ENCODE measurements around the gene MMEL1. TPM values are rescaled to one million over a fixed set of nuclear protein-coding genes. Genes with fewer than 3 reads are reported as not detected.

The MMEL1 gene
- total RNA-seq, 1 donor from 2014 or later, result not detected

DNA sequence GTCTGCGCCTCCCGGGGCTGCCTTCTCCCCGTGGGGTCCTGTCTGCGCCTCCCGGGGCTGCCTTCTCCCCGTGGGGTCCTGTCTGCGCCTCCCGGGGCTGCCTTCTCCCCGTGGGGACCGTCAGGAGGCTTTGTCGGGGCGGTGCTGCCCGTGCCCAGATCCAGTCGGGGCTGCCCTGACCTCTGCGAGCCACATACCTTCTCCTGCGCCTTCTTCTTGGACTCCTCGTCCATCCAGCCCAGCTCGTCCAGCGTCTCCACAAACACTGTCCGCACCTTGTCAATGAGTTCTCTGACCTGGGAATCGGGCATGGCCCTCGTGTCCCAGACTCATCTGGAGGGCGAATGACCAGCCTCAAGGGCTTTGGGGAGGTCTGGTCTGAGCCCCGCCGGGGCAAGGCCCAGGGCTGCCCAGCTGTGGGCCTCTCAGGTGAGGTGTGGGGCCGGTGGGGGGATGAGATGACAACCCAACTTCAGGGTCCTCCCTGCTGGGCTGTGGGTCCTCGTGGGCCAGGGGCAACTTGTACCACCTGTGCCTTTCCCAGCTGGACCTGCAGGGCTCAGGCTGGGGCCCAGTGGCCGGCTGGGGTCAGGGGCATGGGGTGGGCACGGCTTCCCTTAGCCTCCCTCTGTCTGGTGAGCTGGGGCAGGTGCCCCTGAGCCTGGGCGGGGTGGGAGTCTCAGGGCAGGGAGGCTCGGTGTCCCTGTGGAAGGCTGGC lies 36.8 kb downstream of the MMEL1 start:
- intact Hi-C loops (cut with micrococcal nuclease), result no loop called here
- ATAC-seq, result no peak
- DNase-seq, result no peak

DNA sequence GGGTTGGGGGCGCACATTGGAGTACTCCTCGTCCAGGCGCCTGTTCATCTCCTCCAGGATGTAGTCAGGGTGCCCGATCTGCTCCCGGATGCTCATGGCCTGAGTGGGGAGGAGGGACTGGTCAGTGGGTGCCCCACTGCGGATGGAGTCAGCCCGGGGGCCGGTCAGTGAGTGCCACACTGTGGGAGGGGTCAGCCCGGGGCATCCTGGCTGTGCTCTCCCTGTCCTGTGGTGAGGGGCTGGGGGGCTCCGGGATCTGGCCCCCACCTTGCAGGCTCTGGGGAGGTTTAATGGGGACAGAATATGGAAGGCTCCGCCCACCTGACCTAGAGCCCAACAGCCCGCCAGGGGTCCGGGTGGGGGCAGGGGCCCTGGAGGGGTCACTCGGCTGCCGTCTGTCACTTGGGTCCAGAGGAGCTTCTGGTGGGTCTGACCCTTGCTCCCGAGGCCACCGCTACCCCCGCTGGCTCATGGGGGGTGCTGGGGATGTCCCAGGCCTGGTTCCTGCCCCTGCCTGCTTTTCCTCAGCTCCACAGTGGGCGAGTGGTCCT lies 37.5 kb downstream of the MMEL1 start:
- intact Hi-C loops (cut with micrococcal nuclease), result no loop called here
- no peak for DNase-seq
- no peak for ATAC-seq

DNA sequence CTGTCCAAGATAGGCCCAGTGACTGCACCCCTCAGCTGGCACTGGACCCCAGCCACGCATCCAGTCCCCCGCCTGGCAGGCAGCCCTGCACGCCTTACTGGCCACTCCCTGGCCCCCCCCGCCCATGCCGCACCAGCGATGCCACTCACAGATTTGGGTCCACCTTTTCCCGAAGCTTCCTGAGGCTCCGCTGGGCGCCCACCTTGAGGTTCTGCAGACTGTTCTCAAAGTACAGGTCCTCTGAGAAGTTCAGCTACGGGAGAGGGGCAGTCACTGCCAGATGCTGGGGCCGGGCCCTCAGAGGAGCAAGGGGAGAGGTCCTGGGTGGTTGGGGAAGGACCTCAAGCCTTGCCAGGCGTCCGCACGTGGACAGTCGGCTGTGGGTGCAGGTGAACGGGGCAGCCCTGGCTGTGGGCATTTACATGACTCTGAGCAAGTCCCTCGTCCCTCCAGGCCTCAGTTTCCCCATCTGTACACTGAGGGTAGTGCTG lies 38.1 kb downstream of the MMEL1 start:
- intact Hi-C loops (cut with micrococcal nuclease), result no loop called here
- DNase-seq, result no peak
- no peak for ATAC-seq

DNA sequence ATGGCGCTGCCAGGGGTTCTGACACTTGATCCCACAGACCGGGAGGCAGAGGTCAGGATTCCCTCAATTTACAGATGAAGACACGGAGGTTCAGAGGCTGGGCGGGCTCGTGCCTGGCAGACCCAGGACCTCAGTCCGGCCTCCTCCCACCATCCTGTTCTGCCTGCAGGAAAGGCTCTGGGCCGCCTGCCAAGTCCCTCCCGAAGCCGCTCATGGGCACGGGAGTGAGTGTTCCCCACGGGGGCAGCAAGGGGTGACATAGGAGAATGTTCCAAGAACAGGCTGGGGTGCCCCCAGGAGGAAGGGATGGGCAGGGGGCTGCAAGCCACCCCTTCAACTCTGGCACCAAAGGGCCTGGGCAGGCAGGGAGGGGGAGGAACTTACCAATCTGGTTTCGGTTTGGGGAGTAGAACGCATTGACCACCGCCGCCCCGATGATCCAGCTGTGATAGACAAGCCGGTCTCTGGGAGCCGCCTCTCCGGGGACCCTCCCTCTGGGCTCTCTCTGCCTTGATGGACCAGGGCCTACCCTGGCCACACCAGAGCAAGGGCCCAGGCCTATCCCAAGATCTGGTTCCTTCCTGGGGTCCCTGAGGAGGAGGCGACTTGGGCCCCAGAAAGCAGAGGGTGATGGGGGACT lies 38.7 kb downstream of the MMEL1 start:
- intact Hi-C loops (cut with micrococcal nuclease), result no loop called here
- peak; percentile 39 for ATAC-seq
- peak; percentile 80 for DNase-seq

DNA sequence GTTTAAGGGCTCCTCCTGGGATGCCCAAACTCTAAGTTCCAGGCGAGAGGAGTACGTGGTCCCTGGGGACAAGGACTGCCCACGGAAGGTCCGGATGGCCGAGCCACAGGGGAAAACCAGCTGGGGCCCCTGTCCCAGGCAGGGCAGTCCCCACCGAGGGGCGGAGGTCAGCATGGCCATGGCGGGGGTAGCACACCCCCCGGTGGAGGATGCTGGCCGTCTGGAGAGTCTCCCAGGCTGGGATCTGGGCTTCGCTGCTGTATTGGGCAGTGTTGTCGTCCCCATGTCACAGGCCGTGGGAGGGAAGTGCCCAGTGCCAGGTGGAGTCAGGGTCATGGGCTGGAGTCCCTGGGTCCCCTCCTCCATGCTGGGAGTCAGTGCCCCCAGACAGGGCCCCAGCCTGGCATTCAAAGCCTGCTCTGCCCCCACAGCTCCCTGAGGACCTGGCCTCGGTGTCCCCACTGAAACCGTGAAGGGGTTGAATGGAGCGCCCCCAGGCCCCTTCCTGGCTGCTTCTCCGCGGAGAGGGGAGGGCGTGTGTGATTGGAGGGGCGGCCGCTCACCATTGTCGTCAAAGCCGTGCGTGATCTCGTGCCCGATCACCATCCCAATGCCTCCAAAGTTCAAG lies 39.5 kb downstream of the MMEL1 start:
- ATAC-seq, result no peak
- intact Hi-C loops (cut with micrococcal nuclease), result no loop called here
- no peak for DNase-seq

DNA sequence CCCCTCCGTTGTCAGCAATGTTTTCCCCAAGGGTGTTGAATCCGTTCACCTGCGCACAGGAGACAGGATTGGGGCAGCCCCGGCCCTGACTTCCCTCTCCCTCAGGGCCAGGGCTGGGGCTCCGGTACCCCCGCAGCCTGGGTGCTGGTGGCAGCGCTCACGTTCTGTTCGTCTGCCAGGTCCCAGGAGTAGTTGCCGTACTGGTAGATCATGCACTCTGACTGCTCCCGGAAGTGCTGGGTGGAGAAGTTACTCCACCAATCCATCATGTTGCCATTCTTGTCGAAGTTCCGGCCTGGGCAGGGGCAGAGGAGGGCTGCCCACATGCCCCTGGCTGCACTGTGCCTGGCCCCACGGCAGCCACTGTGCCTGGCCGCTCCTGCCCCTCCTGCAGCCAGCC lies 40.1 kb downstream of the MMEL1 start:
- ATAC-seq (no peak), DNase-seq (peak; percentile 22)
- intact Hi-C loops (cut with micrococcal nuclease), result no loop called here

DNA sequence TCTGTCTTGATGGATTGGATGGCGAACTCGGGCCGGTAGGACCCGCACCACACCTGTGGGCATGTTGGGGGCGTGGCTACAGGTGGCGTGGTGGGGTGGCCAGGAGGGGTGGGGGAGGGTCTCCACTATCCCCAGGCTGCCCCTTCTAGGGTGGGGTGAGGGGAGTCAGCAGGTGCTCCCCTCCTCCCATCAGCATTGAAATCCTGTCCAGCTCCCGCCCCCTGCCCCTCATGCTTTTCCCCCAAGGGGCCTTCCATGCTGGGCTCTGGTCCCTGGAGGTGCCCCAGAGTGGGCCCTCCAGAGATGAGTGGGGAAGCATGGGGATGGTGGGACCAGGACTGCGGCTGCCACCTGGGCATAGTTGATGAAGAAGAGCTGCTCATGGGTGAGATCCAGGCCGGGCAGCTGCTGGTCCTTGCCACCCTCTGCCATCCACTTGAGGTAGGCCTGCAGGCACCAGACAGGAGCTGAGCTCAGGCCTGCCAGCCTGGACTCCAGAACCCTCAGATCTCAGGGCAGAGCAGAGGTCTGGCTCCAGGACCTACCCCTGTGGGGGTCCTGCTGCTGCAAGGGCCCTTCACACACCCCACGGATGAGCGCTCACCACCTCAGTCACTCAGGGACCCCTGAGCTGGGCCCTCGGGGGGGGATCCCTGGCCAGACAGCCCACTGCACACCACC lies 41.1 kb downstream of the MMEL1 start:
- intact Hi-C loops (cut with micrococcal nuclease), result no loop called here
- ATAC-seq, result no peak

DNA sequence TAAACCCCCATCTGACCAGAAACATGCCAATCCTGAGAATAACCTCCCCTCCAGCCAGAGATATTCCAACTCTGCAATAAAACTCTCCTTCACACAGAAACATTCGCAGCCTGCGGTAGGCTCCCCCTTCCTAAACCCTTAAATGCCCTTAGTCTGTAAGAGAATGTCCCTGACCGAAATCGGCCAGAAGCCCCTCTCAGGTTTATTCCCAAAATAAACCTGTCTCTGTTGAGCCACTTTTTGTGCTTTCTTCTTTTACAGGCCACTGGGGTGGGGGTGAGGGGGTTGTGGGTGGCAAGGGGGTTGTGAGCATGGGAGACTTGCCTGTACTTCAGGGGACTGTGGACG lies 41.6 kb downstream of the MMEL1 start:
- ATAC-seq, result no peak
- no peak for DNase-seq
- intact Hi-C loops (cut with micrococcal nuclease), result no loop called here

More for the DNA sequence above, 41.1 kb downstream of the MMEL1 start:
- DNase-seq, result peak; percentile 24

DNA sequence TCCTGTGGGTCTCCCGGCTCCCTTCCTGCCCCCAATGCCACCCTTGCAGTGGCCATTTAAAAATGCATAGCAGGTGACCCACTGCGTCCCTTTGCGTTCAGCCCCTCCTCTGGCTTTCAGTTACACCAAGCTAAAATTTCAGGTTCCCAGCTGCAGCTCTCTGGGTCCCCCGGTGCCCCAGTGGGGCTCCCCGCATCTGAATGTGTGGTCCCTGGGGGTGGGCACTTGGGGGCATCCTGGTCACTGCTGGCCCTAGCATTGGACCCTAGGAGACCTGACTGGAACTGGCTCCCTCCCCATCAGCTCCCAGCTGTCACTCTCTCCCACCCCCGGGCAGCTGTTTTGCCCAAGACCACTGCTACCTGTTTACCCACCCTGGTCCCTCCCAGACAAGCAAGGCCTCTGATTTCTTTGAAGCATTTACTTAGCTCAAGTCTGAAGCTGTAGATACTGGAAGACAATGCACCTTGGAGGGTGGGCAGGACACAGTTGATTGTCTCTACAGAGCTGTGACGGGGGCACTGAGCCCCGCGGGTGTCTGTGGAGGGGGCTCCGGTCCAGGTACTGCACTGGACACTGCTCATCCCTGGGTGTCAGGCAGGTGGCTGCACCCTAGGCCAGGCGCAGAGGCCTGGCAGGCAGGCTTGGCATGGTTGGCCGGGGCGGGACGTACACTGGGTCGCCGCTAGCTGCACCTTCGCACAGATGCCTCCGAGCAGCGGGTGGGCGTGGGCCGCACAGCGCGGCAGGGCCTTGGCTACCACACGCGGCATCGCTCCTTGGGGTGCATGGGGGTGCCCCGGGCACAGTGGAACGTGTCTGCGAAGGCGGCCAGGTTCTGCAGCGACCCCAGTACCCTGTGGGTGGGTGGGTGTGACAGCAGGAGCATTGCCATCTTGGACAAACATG lies 42.3 kb downstream of the MMEL1 start:
- no peak for ATAC-seq
- DNase-seq, result peak; percentile 35
- intact Hi-C loops (cut with micrococcal nuclease), result no loop called here

DNA sequence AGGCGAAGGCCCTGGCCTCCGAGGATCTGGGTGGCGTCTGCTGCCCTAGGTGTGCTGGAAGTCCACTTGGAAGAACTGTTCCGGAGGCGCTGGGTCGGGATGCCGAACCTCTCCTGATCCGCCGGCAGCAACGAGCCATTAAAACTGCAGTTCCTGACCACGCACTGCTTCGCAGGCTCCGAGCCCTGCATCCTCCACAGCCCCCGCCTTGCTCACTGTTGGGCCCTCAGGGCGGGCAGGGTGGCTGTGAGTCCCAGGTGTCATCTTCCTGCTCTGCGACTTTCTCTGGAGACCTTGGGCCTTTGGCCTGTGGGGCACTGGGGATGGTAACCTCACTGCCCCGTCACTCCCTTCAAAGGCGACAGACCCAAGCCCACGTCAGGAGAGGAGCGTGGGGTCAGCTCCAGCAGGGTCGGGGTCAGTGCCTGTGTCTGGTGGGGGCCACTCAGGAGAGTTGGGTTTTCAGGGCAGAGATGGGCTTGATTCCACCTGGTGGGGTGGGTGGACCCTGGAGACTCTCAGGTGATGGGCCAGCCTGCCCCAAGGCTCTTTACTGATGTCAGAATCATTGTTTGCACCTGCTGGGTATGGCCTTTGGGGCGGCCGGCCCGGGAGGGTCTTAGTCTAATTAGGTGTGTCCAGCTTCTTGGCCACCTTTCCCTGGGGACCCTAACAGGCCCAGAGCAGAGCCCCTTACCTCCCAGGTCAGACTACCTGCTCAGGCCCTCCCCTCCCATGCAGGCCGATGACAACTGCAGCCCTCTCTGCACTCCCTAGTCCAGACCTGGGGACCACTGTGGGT lies 43.2 kb downstream of the MMEL1 start:
- intact Hi-C loops (cut with micrococcal nuclease), result no loop called here
- peak; percentile 15 for DNase-seq
- no peak for ATAC-seq

DNA sequence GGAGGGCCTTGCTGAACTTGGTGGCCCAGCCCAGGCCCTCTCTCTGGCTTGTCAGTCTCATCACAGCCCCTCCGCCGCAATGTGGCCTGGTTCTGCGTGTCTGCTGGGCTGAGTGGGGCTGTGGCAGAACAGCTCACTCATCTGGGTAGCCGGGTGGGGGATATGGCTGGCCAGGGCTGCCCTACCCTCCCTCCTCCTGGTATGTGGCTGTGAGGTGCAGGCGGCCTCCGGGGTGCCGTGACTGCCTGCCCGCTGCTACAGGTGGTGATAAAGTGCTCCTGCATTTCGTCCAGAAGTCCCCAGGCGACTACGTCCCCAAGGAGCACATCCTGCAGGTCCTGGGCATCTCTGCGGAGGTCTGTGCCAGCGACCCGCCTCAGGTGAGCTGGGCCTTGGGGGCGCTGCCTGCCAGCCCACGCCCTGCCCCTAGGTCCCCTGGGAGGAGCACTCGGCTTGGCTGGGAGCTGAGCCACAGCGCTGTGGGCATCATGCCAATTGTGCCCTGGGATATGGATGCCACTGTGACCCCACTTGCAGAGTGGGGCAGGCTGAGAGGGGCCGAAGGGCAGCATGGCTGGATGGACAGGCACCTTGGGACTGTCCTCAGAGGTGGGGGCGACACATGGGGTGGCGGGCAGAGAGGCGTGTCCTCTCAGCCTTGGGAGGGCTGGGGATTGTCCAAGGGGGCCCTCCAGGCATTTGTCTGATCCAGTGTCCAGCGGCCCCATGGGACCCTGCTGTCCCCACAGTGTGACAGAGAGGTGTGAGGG lies 44.0 kb downstream of the MMEL1 start:
- intact Hi-C loops (cut with micrococcal nuclease), result no loop called here
- DNase-seq (peak; percentile 45), ATAC-seq (no peak)

DNA sequence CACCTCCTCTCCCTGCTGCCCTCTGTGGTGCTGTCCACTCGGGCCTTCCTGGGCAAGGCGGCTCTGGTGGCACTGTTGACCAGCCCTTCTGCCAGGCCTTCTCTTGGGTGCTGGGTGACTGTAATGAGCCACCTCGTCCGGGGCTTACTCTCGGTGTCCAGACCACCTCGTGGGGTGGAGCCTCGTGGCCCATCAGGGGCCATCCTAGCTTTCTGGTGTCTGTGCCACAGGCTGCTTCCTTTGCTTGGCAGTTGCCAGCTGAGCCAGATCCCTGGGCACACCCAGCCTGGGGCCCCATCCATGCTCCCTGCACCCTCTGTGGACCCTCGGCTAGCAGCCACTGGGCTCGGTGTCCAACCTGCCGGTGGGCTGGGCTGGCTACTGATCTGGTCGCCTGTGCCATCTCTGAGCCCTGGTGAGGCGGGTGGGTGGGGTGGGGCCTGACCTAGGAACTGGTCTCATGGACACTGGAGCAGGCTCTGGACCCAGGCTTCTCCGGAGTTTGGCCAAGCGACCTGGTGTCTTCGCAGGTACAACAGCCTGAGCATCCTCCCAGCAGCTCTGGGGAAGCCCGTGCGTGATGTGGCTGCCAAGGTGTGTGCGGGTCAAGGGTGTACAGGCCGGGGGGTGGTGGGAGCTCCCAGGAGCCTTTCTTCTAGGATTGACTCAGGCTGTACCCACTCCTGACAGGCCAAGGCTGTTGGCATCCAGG lies 44.8 kb downstream of the MMEL1 start:
- intact Hi-C loops (cut with micrococcal nuclease), result no loop called here
- ATAC-seq, result no peak
- DNase-seq, result peak; percentile 33

DNA sequence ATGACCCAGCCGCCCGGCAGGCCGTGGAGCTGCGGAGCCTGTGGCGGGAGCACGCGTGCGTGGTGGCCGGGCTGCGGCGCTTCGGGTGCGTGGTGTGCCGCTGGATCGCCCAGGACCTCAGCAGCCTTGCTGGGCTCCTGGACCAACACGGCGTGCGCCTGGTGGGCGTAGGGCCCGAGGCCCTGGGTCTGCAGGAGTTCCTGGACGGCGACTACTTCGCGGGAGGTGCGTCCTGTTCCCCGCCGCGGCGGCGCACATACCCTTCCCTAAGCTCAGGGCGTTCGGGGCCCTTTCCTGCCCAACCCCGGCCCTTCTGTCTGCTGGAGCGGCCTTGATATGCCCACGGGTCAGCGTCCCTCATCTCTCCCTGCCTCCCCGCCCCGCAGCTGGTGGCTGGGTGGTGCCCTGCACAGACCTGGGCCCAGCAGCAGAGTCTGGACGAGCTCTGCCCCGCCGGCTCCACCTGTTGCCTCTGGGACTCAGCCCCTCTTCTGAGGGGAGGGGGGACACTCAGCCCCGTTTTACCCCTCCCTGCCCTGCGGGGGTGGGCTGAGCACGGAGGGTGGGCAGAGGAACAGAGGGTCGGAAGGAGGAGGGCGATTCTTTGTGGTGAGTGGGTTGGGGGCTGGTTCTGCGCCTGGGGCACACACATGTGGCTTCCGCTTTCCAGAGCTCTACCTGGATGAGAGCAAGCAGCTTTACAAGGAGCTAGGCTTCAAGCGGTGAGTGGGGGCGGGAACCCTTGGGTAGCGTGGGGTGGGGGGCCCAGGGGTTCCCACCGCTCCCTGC lies 45.6 kb downstream of the MMEL1 start:
- ATAC-seq (no peak), DNase-seq (no peak)
- intact Hi-C loops (cut with micrococcal nuclease), result no loop called here

DNA sequence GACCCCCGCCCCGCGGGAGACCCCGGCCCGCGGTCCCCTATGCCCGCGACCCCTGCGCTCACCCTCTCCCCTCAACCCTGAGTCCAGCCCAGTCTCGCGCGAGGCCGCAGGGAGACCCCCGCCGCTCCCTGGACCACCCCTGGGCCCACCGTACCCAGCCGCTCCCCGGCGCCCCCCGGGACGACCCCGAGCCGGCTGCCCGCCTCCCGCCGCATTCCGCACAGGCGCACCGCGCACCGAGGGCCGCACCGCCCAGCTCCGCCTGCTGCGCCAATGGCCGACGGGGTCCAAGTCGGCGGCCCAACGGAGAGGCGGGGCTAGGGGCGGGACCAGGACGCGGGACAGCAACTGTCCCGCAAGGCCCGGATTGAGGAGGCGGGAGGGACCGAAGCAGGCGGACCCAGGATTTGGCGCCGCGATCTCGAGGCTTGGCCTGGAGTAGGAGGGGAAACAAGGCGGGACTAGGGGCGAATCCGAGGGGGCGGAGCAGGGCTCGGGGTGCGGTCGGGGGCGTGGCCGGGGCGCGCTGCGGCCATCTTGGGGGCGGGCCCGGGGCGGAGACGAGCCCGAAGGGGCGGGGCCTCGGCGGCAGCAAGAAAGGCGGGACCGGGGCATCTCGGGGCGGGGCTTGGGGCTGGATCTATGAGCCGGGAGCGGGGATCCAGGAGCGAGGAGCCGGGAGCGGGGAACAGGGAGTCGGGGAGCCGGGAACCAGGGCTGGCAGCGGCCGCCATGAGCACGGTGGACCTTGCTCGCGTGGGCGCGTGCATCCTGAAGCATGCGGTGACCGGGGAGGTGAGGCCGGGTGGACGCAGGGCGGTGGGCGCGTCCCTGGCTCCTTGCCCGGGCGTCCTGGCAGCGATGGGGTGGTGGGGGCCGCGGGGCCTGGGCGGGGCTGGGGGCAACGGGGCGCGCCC lies 46.4 kb downstream of the MMEL1 start, which contains the start of gene PRXL2B:
Gene PRXL2B (plus strand): TSS at position 624 of the 917 bp plus-strand sequence. CDS start 109 bp downstream, at position 733.
- ATAC-seq, result peak; percentile 92
- intact Hi-C loops (cut with micrococcal nuclease), result no loop called here
- DNase-seq, result peak; percentile 100
